Small intestine (tissue), 7 donors: ENCODE results near the gene DHRS12. TPM values are rescaled to one million over a fixed set of nuclear protein-coding genes. Genes with fewer than 3 reads are reported as not detected.
A peak's percentile ranks its signal among the peaks of the same experiment; 100 is the strongest.

Experiments used
- DNase-seq, 2 donors: peaks; one replicate each; pipeline versions ENCODE4 v3.0.0 to v3.0.0-alpha.2; 2013
- FAIRE-seq: peaks from 2 replicates; lab custom pipeline; 2012; peaks lifted over from hg19 to GRCh38; lab: Jason Lieb, UNC
- H3K27ac ChIP-seq, 3 donors: one replicate each; pipeline ENCODE4 v1.5.1; 2013; ENCODE audit warnings: low read length in 2 of 3, mild to moderate bottlenecking in 2 of 3, control low read depth in 1 of 3, inconsistent platforms in 1 of 3, low read depth in 1 of 3, moderate library complexity in 1 of 3
- H3K27me3 ChIP-seq, 3 donors: one replicate each; pipeline ENCODE4 v1.6.1; 2013; ENCODE audit warnings: low read length in 3 of 3, inconsistent platforms in 1 of 3; ENCODE audit not compliant: control insufficient read depth in 3 of 3, insufficient read depth in 3 of 3
- H3K36me3 ChIP-seq, 3 donors: one replicate each; pipeline ENCODE4 v1.6.1; 2013; ENCODE audit warnings: low read length in 3 of 3, inconsistent platforms in 1 of 3, low read depth in 1 of 3, mild to moderate bottlenecking in 1 of 3, moderate library complexity in 1 of 3; ENCODE audit not compliant: control insufficient read depth in 3 of 3, insufficient read depth in 2 of 3
- H3K4me1 ChIP-seq, 3 donors: one replicate each; pipeline ENCODE4 v1.6.1; 2013; ENCODE audit warnings: low read length in 2 of 3, inconsistent platforms in 1 of 3, low read depth in 1 of 3, mild to moderate bottlenecking in 1 of 3, moderate library complexity in 1 of 3; ENCODE audit not compliant: control insufficient read depth in 3 of 3, insufficient read depth in 2 of 3
- H3K4me3 ChIP-seq, 3 donors: one replicate each; pipeline ENCODE4 v1.5.1; 2013; ENCODE audit warnings: low read length in 3 of 3, control low read depth in 1 of 3, inconsistent platforms in 1 of 3, low read depth in 1 of 3, mild to moderate bottlenecking in 1 of 3, moderate library complexity in 1 of 3
- H3K9me3 ChIP-seq, 2 donors: one replicate each; pipeline ENCODE4 v1.6.1; 2013; ENCODE audit warnings: low read depth in 1 of 2, low read length in 1 of 2; ENCODE audit not compliant: control insufficient read depth in 2 of 2, insufficient read depth in 1 of 2
- WGBS, 3 donors: extraction: QIAGEN DNeasy Blood & Tissue Kit; methylation state at CpG; one replicate each; pipeline ENCODE4 v1.1.7; 2013; 5-methylcytosine and 5-hydroxymethylcytosine counted together
- polyA plus RNA-seq, 4 donors: library from polyadenylated mRNA; stranded (reverse) in 3 of 4; unstranded in 1 of 4; fragments of 200-250 nt in 3 of 4; fragments of 120-200 nt in 1 of 4; gene quantifications; one replicate each; pipeline versions ENCODE4 v1.2.1 to v1.2.3, GENCODE V29; 2013
- donor health status: healthy with polysubstance abuse.
- donor health status: control.
- donor health status: control.
- donor health status: Bipolar disorder and iron deficiency.
- donor health status: healthy.

Gene DHRS12
- polyA plus RNA-seq, 4 donors, result 9.3 to 26.4 (median 17.9) TPM

- Histone ChIP-seq H3K27ac (no peak overlapping the region), H3K4me1 (no peaks in the 10 kb centered on the region)
- no peak for FAIRE-seq
Measured at GRCh38 chr13:51742611-51743010, 61.4 kb downstream of the DHRS12 start.

GRCh38 chr13:51742031-51742430 lies 61.9 kb downstream of the DHRS12 start:
- no peak for DNase-seq
- H3K27me3 ChIP-seq, result no peaks in the 10 kb centered on the region
- no peak overlapping the region for H3K27ac ChIP-seq
- no peak overlapping the region for H3K4me3 ChIP-seq
- 95 to 98% (median 97%) methylated on average over 2 of the region's 2 CpGs for WGBS, 3 donors
- no peak for FAIRE-seq
- peaks cover 0 to 7% (median 6%) of the 10 kb centered on the region in 3 donors for H3K36me3 ChIP-seq
- no peaks in the 10 kb centered on the region for H3K4me1 ChIP-seq
- no peaks in the 10 kb centered on the region for H3K9me3 ChIP-seq

More at GRCh38 chr13:51742611-51743010, 61.4 kb downstream of the DHRS12 start:
- no peaks in the 10 kb centered on the region for H3K27me3 ChIP-seq
- 92 to 98% (median 94%) methylated on average over 2 of the region's 2 CpGs for WGBS, 3 donors
- peaks cover 0 to 8% (median 7%) of the 10 kb centered on the region in 3 donors for H3K36me3 ChIP-seq
- H3K9me3 ChIP-seq, result peaks cover 0 to 3% of the 10 kb centered on the region in 2 donors
- H3K4me3 ChIP-seq, result no peak overlapping the region
- no peak for DNase-seq

GRCh38 chr13:51740698-51741097 lies 63.3 kb downstream of the DHRS12 start:
- H3K9me3 ChIP-seq, result no peaks in the 10 kb centered on the region
- DNase-seq, result peak in 1 of 2 donors; percentile 23
- H3K27me3 ChIP-seq, result no peaks in the 10 kb centered on the region
- FAIRE-seq, result no peak
- H3K4me1 ChIP-seq, result no peaks in the 10 kb centered on the region
- peaks cover 0 to 7% (median 6%) of the 10 kb centered on the region in 3 donors for H3K36me3 ChIP-seq
- peak overlapping the region in 1 of 3 donors; percentile 38 for H3K27ac ChIP-seq
- WGBS, 3 donors, result 64 to 81% (median 67%) methylated on average over 5 of the region's 5 CpGs
- H3K4me3 ChIP-seq, result no peak overlapping the region

- Histone ChIP-seq H3K4me1 (no peaks in the 10 kb centered on the region), H3K27ac (peak overlapping the region in 1 of 3 donors; percentile 75), H3K36me3 (peaks cover 0 to 7% (median 6%) of the 10 kb centered on the region in 3 donors), H3K27me3 (no peaks in the 10 kb centered on the region), H3K4me3 (no peak overlapping the region), H3K9me3 (no peaks in the 10 kb centered on the region)
- WGBS, 3 donors, result 76 to 94% (median 86%) methylated on average over 6 of the region's 6 CpGs
- FAIRE-seq (no peak), DNase-seq (no peak)
Measured at GRCh38 chr13:51739027-51739764, 64.8 kb downstream of the DHRS12 start.

- Histone ChIP-seq H3K27ac (no peak overlapping the region), H3K9me3 (no peaks in the 10 kb centered on the region), H3K27me3 (no peaks in the 10 kb centered on the region), H3K4me3 (no peak overlapping the region), H3K36me3 (peaks cover 0 to 7% (median 3%) of the 10 kb centered on the region in 3 donors), H3K4me1 (peaks cover 0 to 7% (median 0%) of the 10 kb centered on the region in 3 donors)
- no peak for FAIRE-seq
- 84 to 94% (median 88%) methylated on average over 2 of the region's 2 CpGs for WGBS, 3 donors
- DNase-seq, result no peak
Measured at GRCh38 chr13:51738226-51738905, 65.6 kb downstream of the DHRS12 start.

- Histone ChIP-seq H3K4me3 (no peak overlapping the region), H3K27ac (no peak overlapping the region), H3K36me3 (peaks cover 0 to 7% (median 3%) of the 10 kb centered on the region in 3 donors), H3K9me3 (no peaks in the 10 kb centered on the region), H3K27me3 (no peaks in the 10 kb centered on the region), H3K4me1 (peaks cover 0 to 9% (median 0%) of the 10 kb centered on the region in 3 donors)
- DNase-seq (no peak), FAIRE-seq (no peak)
- 76 to 82% (median 79%) methylated on average over 3 of the region's 3 CpGs for WGBS, 3 donors
Measured at GRCh38 chr13:51737609-51738008, 66.4 kb downstream of the DHRS12 start.

GRCh38 chr13:51734786-51735185 lies 69.2 kb downstream of the DHRS12 start:
- Histone ChIP-seq H3K4me1 (peaks cover 10 to 31% (median 10%) of the 10 kb centered on the region in 3 donors), H3K27me3 (no peaks in the 10 kb centered on the region), H3K36me3 (peaks cover 0 to 8% (median 3%) of the 10 kb centered on the region in 3 donors), H3K27ac (no peak overlapping the region), H3K9me3 (no peaks in the 10 kb centered on the region), H3K4me3 (no peak overlapping the region)
- DNase-seq (no peak), FAIRE-seq (no peak)
- 95 to 97% (median 96%) methylated on average over 2 of the region's 2 CpGs for WGBS, 3 donors

GRCh38 chr13:51733374-51734298 lies 70.3 kb downstream of the DHRS12 start:
- Histone ChIP-seq H3K4me1 (peaks cover 10 to 41% (median 13%) of the 10 kb centered on the region in 3 donors), H3K27me3 (no peaks in the 10 kb centered on the region), H3K4me3 (no peak overlapping the region), H3K9me3 (no peaks in the 10 kb centered on the region), H3K36me3 (peaks cover 0 to 9% (median 0%) of the 10 kb centered on the region in 3 donors), H3K27ac (peak overlapping the region in 1 of 3 donors; percentile 30)
- no peak for FAIRE-seq
- DNase-seq, result peak; percentile 48
- WGBS, 3 donors, result 66 to 75% (median 71%) methylated on average over 3 of the region's 3 CpGs
